Immature natural killer cell (primary cell): ENCODE measurements around the gene EFHD2. TPM values are rescaled to one million over a fixed set of nuclear protein-coding genes. Genes with fewer than 3 reads are reported as not detected.
"Not testable (repeated sequence)": the region's sequence is repeated elsewhere in the genome, so short reads cannot be mapped to it uniquely, and the experiment has no call there.

Source experiments
- DNase-seq, 3 donors: peaks; one replicate each; pipeline ENCODE4 v3.0.0; 2022; ENCODE audit warnings: mixed read lengths in 1 of 3
- H3K27ac Mint-ChIP-seq, 6 donors: one replicate each; pipeline ENCODE4 v1.8.0; 2020; ENCODE audit warnings: mixed read lengths in 6 of 6, mild to moderate bottlenecking in 5 of 6, inconsistent platforms in 4 of 6, moderate library complexity in 3 of 6
- H3K27me3 Mint-ChIP-seq, 3 donors: one replicate each; pipeline ENCODE4 v1.8.0; 2020 to 2021; ENCODE audit warnings: low read depth in 3 of 3, mild to moderate bottlenecking in 3 of 3, mixed read lengths in 3 of 3, moderate library complexity in 3 of 3, inconsistent platforms in 1 of 3
- H3K36me3 Mint-ChIP-seq, 3 donors: one replicate each; pipeline ENCODE4 v1.8.0; 2020; ENCODE audit warnings: mixed read lengths in 3 of 3, inconsistent platforms in 2 of 3, mild to moderate bottlenecking in 2 of 3
- H3K4me1 Mint-ChIP-seq, 2 donors: one replicate each; pipeline ENCODE4 v1.8.0; 2020; ENCODE audit warnings: inconsistent platforms in 2 of 2, mild to moderate bottlenecking in 2 of 2, mixed read lengths in 2 of 2, moderate library complexity in 1 of 2
- H3K4me3 Mint-ChIP-seq, 5 donors: one replicate each; pipeline ENCODE4 v1.8.0; 2020; ENCODE audit warnings: mild to moderate bottlenecking in 5 of 5, mixed read lengths in 5 of 5, inconsistent platforms in 3 of 5, moderate library complexity in 3 of 5
- H3K9me3 Mint-ChIP-seq, 6 donors: one replicate each; pipeline ENCODE4 v1.8.0; 2020; ENCODE audit warnings: mild to moderate bottlenecking in 6 of 6, mixed read lengths in 6 of 6, inconsistent platforms in 4 of 6, moderate library complexity in 3 of 6
- polyA plus RNA-seq, 3 donors: library from polyadenylated mRNA; unstranded; fragments of 300-500 nt; fragmentation: Illumina TruSeq; gene quantifications; one replicate each; pipeline ENCODE4 v1.2.3, GENCODE V29; 2021

Gene EFHD2
- polyA plus RNA-seq, 3 donors from 2014 or later = 686 to 1,063 (median 771) TPM

- no peaks in the 10 kb centered on the region for H3K9me3 Mint-ChIP-seq
- H3K27me3 Mint-ChIP-seq = peaks cover 3 to 7% (median 6%) of the 10 kb centered on the region in 3 donors
- H3K4me3 Mint-ChIP-seq = no peak overlapping the region
- DNase-seq = no peak
- H3K4me1 Mint-ChIP-seq = no peaks in the 10 kb centered on the region
- H3K27ac Mint-ChIP-seq = peak overlapping the region in 1 of 6 donors; percentile 28
- no peaks in the 10 kb centered on the region for H3K36me3 Mint-ChIP-seq
These were observed 51.0 kb downstream of the EFHD2 start for GRCh38 chr1:15460708-15461095.

GRCh38 chr1:15463064-15463800 is 53.5 kb downstream of the EFHD2 start:
- H3K4me1 Mint-ChIP-seq, H3K27ac Mint-ChIP-seq, H3K9me3 Mint-ChIP-seq, H3K36me3 Mint-ChIP-seq, DNase-seq, H3K4me3 Mint-ChIP-seq, H3K27me3 Mint-ChIP-seq: not testable (repeated sequence)

GRCh38 chr1:15463926-15464322 is 54.2 kb downstream of the EFHD2 start:
- H3K9me3 Mint-ChIP-seq, H3K27me3 Mint-ChIP-seq, DNase-seq, H3K4me3 Mint-ChIP-seq, H3K4me1 Mint-ChIP-seq, H3K27ac Mint-ChIP-seq, H3K36me3 Mint-ChIP-seq: not testable (repeated sequence)

GRCh38 chr1:15465674-15466073 is 56.0 kb downstream of the EFHD2 start:
- Mint-ChIP-seq H3K27me3 (peaks cover 0 to 7% (median 2%) of the 10 kb centered on the region in 3 donors), H3K4me3 (no peak overlapping the region), H3K27ac (no peak overlapping the region), H3K9me3 (no peaks in the 10 kb centered on the region), H3K4me1 (no peaks in the 10 kb centered on the region), H3K36me3 (no peaks in the 10 kb centered on the region)
- no peak for DNase-seq

- H3K4me3 Mint-ChIP-seq, H3K27me3 Mint-ChIP-seq, H3K27ac Mint-ChIP-seq, H3K9me3 Mint-ChIP-seq, H3K36me3 Mint-ChIP-seq, H3K4me1 Mint-ChIP-seq, DNase-seq: not testable (repeated sequence)
These were observed 57.4 kb downstream of the EFHD2 start for GRCh38 chr1:15466955-15467625.

GRCh38 chr1:15468145-15468544 is 58.5 kb downstream of the EFHD2 start:
- H3K4me1 Mint-ChIP-seq = no peaks in the 10 kb centered on the region
- no peak overlapping the region for H3K4me3 Mint-ChIP-seq
- peaks cover 0 to 7% (median 2%) of the 10 kb centered on the region in 3 donors for H3K27me3 Mint-ChIP-seq
- no peak for DNase-seq
- H3K27ac Mint-ChIP-seq = no peak overlapping the region
- no peaks in the 10 kb centered on the region for H3K9me3 Mint-ChIP-seq
- H3K36me3 Mint-ChIP-seq = no peaks in the 10 kb centered on the region

- H3K4me3 Mint-ChIP-seq = no peak overlapping the region
- H3K36me3 Mint-ChIP-seq = no peaks in the 10 kb centered on the region
- no peaks in the 10 kb centered on the region for H3K4me1 Mint-ChIP-seq
- H3K9me3 Mint-ChIP-seq = no peaks in the 10 kb centered on the region
- H3K27me3 Mint-ChIP-seq = peaks cover 0 to 2% (median 0%) of the 10 kb centered on the region in 3 donors
- no peak for DNase-seq
- no peak overlapping the region for H3K27ac Mint-ChIP-seq
These were observed 59.7 kb downstream of the EFHD2 start for GRCh38 chr1:15469361-15469760.

- H3K27ac Mint-ChIP-seq, H3K27me3 Mint-ChIP-seq, DNase-seq, H3K9me3 Mint-ChIP-seq, H3K36me3 Mint-ChIP-seq, H3K4me1 Mint-ChIP-seq, H3K4me3 Mint-ChIP-seq: not testable (repeated sequence)
These were observed 60.2 kb downstream of the EFHD2 start for GRCh38 chr1:15469821-15470448.

GRCh38 chr1:15471067-15471466 is 61.4 kb downstream of the EFHD2 start:
- not testable (repeated sequence) for H3K4me1 Mint-ChIP-seq, H3K4me3 Mint-ChIP-seq, H3K36me3 Mint-ChIP-seq, H3K27ac Mint-ChIP-seq, H3K9me3 Mint-ChIP-seq, H3K27me3 Mint-ChIP-seq, DNase-seq

GRCh38 chr1:15471723-15472122 is 62.0 kb downstream of the EFHD2 start:
- not testable (repeated sequence) for H3K4me3 Mint-ChIP-seq, H3K36me3 Mint-ChIP-seq, H3K27ac Mint-ChIP-seq, DNase-seq, H3K4me1 Mint-ChIP-seq, H3K9me3 Mint-ChIP-seq, H3K27me3 Mint-ChIP-seq

- no peak overlapping the region for H3K4me3 Mint-ChIP-seq
- H3K36me3 Mint-ChIP-seq = no peaks in the 10 kb centered on the region
- no peaks in the 10 kb centered on the region for H3K4me1 Mint-ChIP-seq
- H3K27ac Mint-ChIP-seq = no peak overlapping the region
- no peak for DNase-seq
- no peaks in the 10 kb centered on the region for H3K27me3 Mint-ChIP-seq
- no peaks in the 10 kb centered on the region for H3K9me3 Mint-ChIP-seq
These were observed 62.9 kb downstream of the EFHD2 start for GRCh38 chr1:15472587-15472986.

- Mint-ChIP-seq H3K4me1 (no peaks in the 10 kb centered on the region), H3K9me3 (no peaks in the 10 kb centered on the region), H3K36me3 (no peaks in the 10 kb centered on the region), H3K27ac (no peak within 1 kb of the TSS), H3K27me3 (no peaks in the 10 kb centered on the region), H3K4me3 (no peak within 1 kb of the TSS)
- no peak for DNase-seq
These were observed 66.1 kb downstream of the EFHD2 start, which contains the start of gene CELA2B for GRCh38 chr1:15475752-15476314. Gene CELA2B (plus strand): TSS chr1:15476104. CDS start chr1:15476126, 22 bp downstream.

- H3K4me3 Mint-ChIP-seq = no peak overlapping the region
- H3K9me3 Mint-ChIP-seq = no peaks in the 10 kb centered on the region
- no peak for DNase-seq
- H3K27ac Mint-ChIP-seq = no peak overlapping the region
- no peaks in the 10 kb centered on the region for H3K27me3 Mint-ChIP-seq
- H3K36me3 Mint-ChIP-seq = no peaks in the 10 kb centered on the region
- no peaks in the 10 kb centered on the region for H3K4me1 Mint-ChIP-seq
These were observed 67.2 kb downstream of the EFHD2 start for GRCh38 chr1:15476927-15477326.

GRCh38 chr1:15477646-15478212 is 68.0 kb downstream of the EFHD2 start:
- H3K27me3 Mint-ChIP-seq = no peaks in the 10 kb centered on the region
- no peaks in the 10 kb centered on the region for H3K36me3 Mint-ChIP-seq
- H3K4me3 Mint-ChIP-seq = no peak overlapping the region
- H3K27ac Mint-ChIP-seq = no peak overlapping the region
- DNase-seq = no peak
- no peaks in the 10 kb centered on the region for H3K4me1 Mint-ChIP-seq
- no peaks in the 10 kb centered on the region for H3K9me3 Mint-ChIP-seq
